Naive thymus-derived CD4-positive, alpha-beta T cell (primary cell): ENCODE data around the gene HYLS1. TPM values are rescaled to one million over a fixed set of nuclear protein-coding genes. Genes with fewer than 3 reads are reported as not detected.
A peak's percentile ranks its signal among the peaks of the same experiment; 100 is the strongest.

Experiments used
- ATAC-seq: fragments of 150-1000 bp; cut with Tn5 transposase; 2 replicates; pipeline ENCODE4 v1.10.0; 2021; ENCODE audit warnings: mild to moderate bottlenecking, moderate library complexity
- CTCF ChIA-PET: fragments of 350-600 bp; sonication (Branson Sonifier 250); formaldehyde crosslinking; loops from one replicate; lab custom pipeline; 2021; ENCODE audit warnings: antibody characterized with exemption; lab: Charles Lee
- POLR2A ChIA-PET: fragments of 350-600 bp; sonication (Branson Sonifier 250); formaldehyde crosslinking; loops from one replicate; lab custom pipeline; 2021; ENCODE audit warnings: antibody characterized with exemption, inconsistent platforms; lab: Charles Lee
- DNase-seq, 9 donors: peaks; one replicate each; pipeline versions ENCODE4 v3.0.0 to v3.0.0-alpha.2; 2020 to 2022; ENCODE audit warnings: mixed read lengths in 1 of 9
- H3K27ac ChIP-seq: one replicate; pipeline ENCODE4 v1.7.0; 2013; ENCODE audit warnings: mild to moderate bottlenecking, low read depth, low read length, moderate library complexity
- H3K27me3 ChIP-seq, 2 donors: one replicate each; pipeline ENCODE4 v1.7.0; 2013; ENCODE audit warnings: low read length in 2 of 2, mild to moderate bottlenecking in 2 of 2, moderate library complexity in 2 of 2; ENCODE audit not compliant: control insufficient read depth in 2 of 2, insufficient read depth in 2 of 2
- H3K36me3 ChIP-seq, 3 experiments: 1 replicate in 2 of 3; 2 replicates in 1 of 3; pipeline ENCODE4 v1.7.0; 2013; ENCODE audit warnings: low read length in 3 of 3, mild to moderate bottlenecking in 3 of 3, moderate library complexity in 1 of 3; ENCODE audit not compliant: insufficient read depth in 3 of 3, control insufficient read depth in 2 of 3
- H3K4me1 ChIP-seq, 2 donors: one replicate each; pipeline ENCODE4 v1.7.0; 2013; ENCODE audit warnings: low read length in 2 of 2, mild to moderate bottlenecking in 2 of 2, moderate library complexity in 1 of 2; ENCODE audit not compliant: control insufficient read depth in 2 of 2, insufficient read depth in 2 of 2
- H3K4me3 ChIP-seq: 2 replicates; pipeline ENCODE4 v1.7.0; 2013; ENCODE audit warnings: mild to moderate bottlenecking, low read length
- H3K9me3 ChIP-seq, 3 experiments: 1 replicate in 2 of 3; 2 replicates in 1 of 3; pipeline ENCODE4 v1.7.0; 2013; ENCODE audit warnings: low read length in 3 of 3; ENCODE audit not compliant: control insufficient read depth in 2 of 3
- H3K27ac Mint-ChIP-seq, 9 donors: one replicate each; pipeline ENCODE4 v1.8.0; 2020 to 2022; ENCODE audit warnings: mixed read lengths in 9 of 9, mild to moderate bottlenecking in 8 of 9, moderate library complexity in 5 of 9, inconsistent platforms in 2 of 9
- H3K27me3 Mint-ChIP-seq, 5 donors: one replicate each; pipeline ENCODE4 v1.8.0; 2021 to 2022; ENCODE audit warnings: mixed read lengths in 5 of 5, mild to moderate bottlenecking in 1 of 5
- H3K36me3 Mint-ChIP-seq, 5 donors: one replicate each; pipeline ENCODE4 v1.8.0; 2020 to 2022; ENCODE audit warnings: mixed read lengths in 5 of 5, mild to moderate bottlenecking in 3 of 5, inconsistent platforms in 1 of 5
- H3K4me1 Mint-ChIP-seq, 7 donors: one replicate each; pipeline ENCODE4 v1.8.0; 2020 to 2022; ENCODE audit warnings: mixed read lengths in 7 of 7, mild to moderate bottlenecking in 3 of 7, inconsistent platforms in 1 of 7
- H3K4me3 Mint-ChIP-seq, 10 donors: one replicate each; pipeline ENCODE4 v1.8.0; 2020 to 2022; ENCODE audit warnings: mild to moderate bottlenecking in 10 of 10, mixed read lengths in 10 of 10, moderate library complexity in 6 of 10, inconsistent platforms in 2 of 10
- H3K9me3 Mint-ChIP-seq, 11 donors: one replicate each; pipeline ENCODE4 v1.8.0; 2020 to 2022; ENCODE audit warnings: mixed read lengths in 11 of 11, mild to moderate bottlenecking in 4 of 11, inconsistent platforms in 1 of 11, moderate library complexity in 1 of 11
- intact Hi-C, 2 donors: fragments of 100-400 bp; cut with micrococcal nuclease; formaldehyde crosslinking; loops; one replicate each; pipeline ENCODE4 v1.15.1; 2023
- polyA plus RNA-seq, 2 donors: library from polyadenylated mRNA; unstranded; fragments of 300-500 nt; fragmentation: Illumina TruSeq; gene quantifications; one replicate each; pipeline ENCODE4 v1.2.3, GENCODE V29; 2021
- total RNA-seq, 6 experiments: library from RNA in 5 of 6; stranded (reverse) in 5 of 6; gene quantifications; 1 replicate in 5 of 6; 2 replicates in 1 of 6; pipeline ENCODE4 v1.2.3 and lab custom pipeline; 2021 to 2026

HYLS1 gene
- total and polyA plus RNA-seq, 7 experiments from 2014 or later = 2.7 to 13.1 (median 8.0) TPM

- Mint-ChIP-seq H3K4me3 (peak overlapping the region in 6 of 10 donors; percentile 28 to 63 (median 40)), H3K4me1 (peaks cover 7 to 21% (median 16%) of the 10 kb centered on the region in 7 donors), H3K9me3 (peaks cover 0 to 3% (median 0%) of the 10 kb centered on the region in 11 donors), H3K27ac (peak overlapping the region in 1 of 9 donors; percentile 18), H3K27me3 (no peaks in the 10 kb centered on the region), H3K36me3 (no peaks in the 10 kb centered on the region)
- H3K36me3 ChIP-seq = no peaks in the 10 kb centered on the region
- H3K9me3 ChIP-seq = no peaks in the 10 kb centered on the region
- ATAC-seq (peak; percentile 65), DNase-seq (peak in 7 of 9 donors; percentile 8 to 49 (median 37))
- H3K27ac ChIP-seq = no peak overlapping the region
- POLR2A ChIA-PET = no interaction called here
- CTCF ChIA-PET = interaction anchor here (1.0 to 3.4 kb wide), 8 partner anchors 10 to 256 kb away, joined by 3 to 30 read pairs (median 4); no protein-coding TSS in a partner anchor
- H3K4me3 ChIP-seq = no peak overlapping the region
- intact Hi-C loops = loop anchor here (1.0 kb wide), 3 partner anchors 120 to 252 kb away; partner anchors contain the start of gene CDON (in 1 of the 2)
- H3K27me3 ChIP-seq = no peaks in the 10 kb centered on the region
- H3K4me1 ChIP-seq = no peaks in the 10 kb centered on the region
These were observed 54.4 kb downstream of the HYLS1 start for GRCh38 chr11:125941619-125942611.

DNA sequence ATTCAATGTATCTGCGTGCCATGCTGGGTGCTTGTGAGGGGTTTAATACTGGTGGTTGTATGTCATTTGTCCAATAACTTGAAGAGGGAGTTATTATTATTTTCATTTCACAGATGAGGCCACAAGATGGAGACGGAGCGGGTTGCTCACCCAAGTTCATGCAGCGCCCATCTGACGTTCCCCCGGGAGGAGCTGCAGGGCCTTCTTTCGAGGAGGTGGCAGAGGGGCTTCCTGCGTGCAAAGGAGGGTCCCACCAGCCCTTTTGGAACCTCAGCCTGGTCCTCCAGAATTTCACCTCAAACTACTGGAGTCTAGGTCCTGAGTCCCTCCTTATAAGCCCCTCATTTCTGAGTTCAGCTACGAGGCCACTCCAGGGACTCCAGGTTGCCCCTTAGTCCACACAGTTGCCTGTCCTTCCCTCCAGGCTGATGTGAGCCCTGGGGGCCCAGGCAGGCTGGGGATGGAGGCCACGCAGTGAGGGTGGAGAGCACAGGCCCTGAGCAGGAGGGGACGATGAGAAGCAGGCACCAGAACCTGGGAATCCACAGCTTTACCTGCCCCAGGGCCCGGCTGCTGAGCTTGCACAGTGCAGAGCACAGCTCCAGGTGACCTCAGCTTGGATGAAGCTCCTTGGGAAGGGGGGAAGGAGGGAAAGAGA, 55.4 kb downstream of the HYLS1 start:
- H3K4me3 Mint-ChIP-seq = no peak overlapping the region
- POLR2A ChIA-PET = no interaction called here
- intact Hi-C loops = loop anchor here (1.0 kb wide), 3 partner anchors 119 to 251 kb away; partner anchors contain the start of gene CDON (in 1 of the 2)

GRCh38 chr11:125943661-125944349, 56.3 kb downstream of the HYLS1 start:
- H3K36me3 Mint-ChIP-seq = no peaks in the 10 kb centered on the region
- peaks cover 0 to 2% (median 0%) of the 10 kb centered on the region in 11 donors for H3K9me3 Mint-ChIP-seq
- no peak overlapping the region for H3K27ac Mint-ChIP-seq
- H3K9me3 ChIP-seq = no peaks in the 10 kb centered on the region
- ATAC-seq (no peak), DNase-seq (peak in 1 of 9 donors; percentile 4)
- no peak overlapping the region for H3K4me3 ChIP-seq
- no peak overlapping the region for H3K4me3 Mint-ChIP-seq
- intact Hi-C loops = no loop called here
- CTCF ChIA-PET = interaction anchor here (1.3 to 3.4 kb wide), 2 partner anchors 250 to 251 kb away, joined by 5 to 30 read pairs; no protein-coding TSS in a partner anchor
- H3K27me3 Mint-ChIP-seq = no peaks in the 10 kb centered on the region
- no peaks in the 10 kb centered on the region for H3K36me3 ChIP-seq
- no peaks in the 10 kb centered on the region for H3K4me1 ChIP-seq
- POLR2A ChIA-PET = no interaction called here
- H3K27ac ChIP-seq = no peak overlapping the region
- H3K4me1 Mint-ChIP-seq = peaks cover 3 to 12% (median 10%) of the 10 kb centered on the region in 7 donors
- H3K27me3 ChIP-seq = no peaks in the 10 kb centered on the region

More for the DNA sequence above, 55.4 kb downstream of the HYLS1 start:
- Histone ChIP-seq H3K4me3 (no peak overlapping the region), H3K36me3 (no peaks in the 10 kb centered on the region), H3K27me3 (no peaks in the 10 kb centered on the region), H3K4me1 (no peaks in the 10 kb centered on the region), H3K27ac (no peak overlapping the region), H3K9me3 (no peaks in the 10 kb centered on the region)
- DNase-seq = peak in 1 of 9 donors; percentile 17
- Mint-ChIP-seq H3K9me3 (peaks cover 0 to 3% (median 0%) of the 10 kb centered on the region in 11 donors), H3K27ac (no peak overlapping the region), H3K27me3 (no peaks in the 10 kb centered on the region), H3K4me1 (peaks cover 7 to 20% (median 16%) of the 10 kb centered on the region in 7 donors), H3K36me3 (no peaks in the 10 kb centered on the region)
- ATAC-seq = no peak
- CTCF ChIA-PET = interaction anchor here (1.1 to 3.4 kb wide), 4 partner anchors 16 to 252 kb away, joined by 3 to 30 read pairs (median 4); no protein-coding TSS in a partner anchor

- peaks cover 0 to 4% (median 0%) of the 10 kb centered on the region in 5 donors for H3K27me3 Mint-ChIP-seq
- no peaks in the 10 kb centered on the region for H3K36me3 Mint-ChIP-seq
- no peak overlapping the region for H3K27ac Mint-ChIP-seq
- H3K4me1 ChIP-seq = no peaks in the 10 kb centered on the region
- no peaks in the 10 kb centered on the region for H3K27me3 ChIP-seq
- ChIA-PET CTCF (interaction anchor here (1.3 kb wide), 1 partner anchor 249 kb away, joined by 5 read pairs; no protein-coding TSS in a partner anchor), POLR2A (no interaction called here)
- peaks cover 2 to 10% (median 8%) of the 10 kb centered on the region in 7 donors for H3K4me1 Mint-ChIP-seq
- ATAC-seq (no peak), DNase-seq (peak in 1 of 9 donors; percentile 9)
- H3K9me3 Mint-ChIP-seq = no peaks in the 10 kb centered on the region
- no peaks in the 10 kb centered on the region for H3K9me3 ChIP-seq
- no peaks in the 10 kb centered on the region for H3K36me3 ChIP-seq
- H3K4me3 ChIP-seq = no peak overlapping the region
- H3K27ac ChIP-seq = no peak overlapping the region
- intact Hi-C loops = no loop called here
- no peak overlapping the region for H3K4me3 Mint-ChIP-seq
These were observed 57.0 kb downstream of the HYLS1 start for GRCh38 chr11:125944350-125945010.

DNA sequence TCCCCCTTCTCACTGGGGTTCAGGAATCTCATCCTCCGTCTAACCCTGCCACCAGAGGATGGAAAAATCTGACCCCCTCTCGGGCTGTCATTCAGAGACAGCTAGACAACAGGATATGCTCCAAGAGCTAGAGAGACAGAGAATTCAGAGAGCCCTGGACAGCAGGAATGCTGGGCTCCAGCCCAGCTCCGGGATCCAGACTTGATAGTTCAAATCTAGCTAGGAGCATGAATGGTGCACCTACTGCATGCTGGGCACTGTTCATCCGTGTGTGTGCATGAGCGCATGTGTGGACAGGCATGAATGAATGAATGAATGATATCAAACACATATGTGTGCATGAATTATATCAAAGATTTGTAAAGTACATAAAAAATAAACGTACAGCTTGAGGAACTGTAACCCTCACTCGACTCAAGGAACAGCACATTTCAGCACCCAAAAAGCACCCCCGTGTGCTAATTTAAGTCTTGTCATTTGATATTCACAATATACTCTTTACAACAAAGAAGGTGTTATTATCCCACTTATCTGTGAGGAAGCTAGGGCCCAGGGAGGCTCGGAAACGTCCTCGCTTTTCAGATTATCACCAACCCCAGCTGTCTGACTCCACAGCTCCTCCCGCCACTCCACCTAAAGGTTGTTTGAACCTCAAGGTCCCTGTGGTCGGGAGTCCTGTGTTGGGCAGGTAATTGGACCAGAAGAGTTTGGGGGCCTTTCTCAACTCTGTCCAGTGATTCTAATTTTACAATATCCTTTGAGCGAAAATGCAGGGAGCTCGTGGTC, 57.7 kb downstream of the HYLS1 start:
- no peaks in the 10 kb centered on the region for H3K27me3 ChIP-seq
- H3K4me1 Mint-ChIP-seq = peaks cover 2 to 10% (median 8%) of the 10 kb centered on the region in 7 donors
- peaks cover 0 to 4% (median 0%) of the 10 kb centered on the region in 5 donors for H3K27me3 Mint-ChIP-seq
- intact Hi-C loops = no loop called here
- no peaks in the 10 kb centered on the region for H3K4me1 ChIP-seq
- H3K36me3 Mint-ChIP-seq = no peaks in the 10 kb centered on the region
- H3K27ac Mint-ChIP-seq = no peak overlapping the region
- ChIA-PET POLR2A (no interaction called here), CTCF (interaction anchor here (0.9 to 1.3 kb wide), 2 partner anchors 245 to 249 kb away, joined by 3 to 5 read pairs; no protein-coding TSS in a partner anchor)
- H3K4me3 ChIP-seq = no peak overlapping the region
- no peaks in the 10 kb centered on the region for H3K36me3 ChIP-seq
- peak in 1 of 9 donors; percentile 8 for DNase-seq
- H3K27ac ChIP-seq = no peak overlapping the region
- no peak overlapping the region for H3K4me3 Mint-ChIP-seq
- H3K9me3 ChIP-seq = no peaks in the 10 kb centered on the region
- no peaks in the 10 kb centered on the region for H3K9me3 Mint-ChIP-seq
- no peak for ATAC-seq
